ENCODE data around the gene SYT17.

SYT17 gene

GRCh38 chr16:19167710-19168370 is at the start of gene SYT17:
TSS of gene SYT17 (plus strand) at chr16:19168240. CDS start at chr16:19168647, 407 bp downstream.
- TF ChIP-seq ZFX (IDR thresholded peaks at IDR 0.05) (no peak), CTCF (conservative IDR thresholded peaks at IDR 0.05) (peak; percentile 95)
- H3K27ac ChIP-seq: peak within 1 kb of the TSS; percentile 41

DNA sequence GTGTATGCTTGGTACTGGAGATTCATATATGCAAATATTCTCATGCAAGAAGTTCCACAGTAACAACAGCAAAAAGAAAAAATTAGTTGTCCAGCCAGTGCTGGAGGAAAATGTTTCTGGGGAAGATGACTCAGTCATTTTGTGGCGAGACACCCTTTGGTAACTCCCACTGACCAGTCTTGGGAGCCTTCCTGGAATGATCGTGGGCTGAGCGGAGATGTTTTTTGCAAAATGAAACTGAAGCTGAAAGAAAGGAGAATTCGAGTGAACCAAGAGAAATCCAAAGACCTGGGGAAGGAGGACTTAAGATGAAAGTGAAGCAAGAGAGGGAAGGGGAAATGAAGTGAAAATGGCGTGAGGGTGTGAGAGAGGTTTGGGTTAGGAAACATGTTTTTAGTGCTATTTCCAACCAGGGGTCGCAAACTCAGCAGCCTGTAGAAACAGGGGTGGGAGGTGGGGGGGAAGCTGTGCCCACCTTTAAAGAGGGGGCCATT is 49.1 kb upstream of the SYT17 start:
- no peak for TF ChIP-seq CTCF (conservative IDR thresholded peaks at IDR 0.05)
- no peak for TF ChIP-seq ZFX (IDR thresholded peaks at IDR 0.05)
- no peak overlapping the region for H3K27ac ChIP-seq

GRCh38 chr16:19119564-19119963 is 48.5 kb upstream of the SYT17 start:
- no peak for TF ChIP-seq CTCF (conservative IDR thresholded peaks at IDR 0.05)
- TF ChIP-seq ZFX (IDR thresholded peaks at IDR 0.05): no peak
- H3K27ac ChIP-seq: no peak overlapping the region

GRCh38 chr16:19123535-19124178 is 44.4 kb upstream of the SYT17 start:
- peak overlapping the region; percentile 64 for H3K27ac ChIP-seq
- TF ChIP-seq CTCF (conservative IDR thresholded peaks at IDR 0.05) (no peak), ZFX (IDR thresholded peaks at IDR 0.05) (no peak)

GRCh38 chr16:19126300-19126699 is 41.7 kb upstream of the SYT17 start:
- H3K27ac ChIP-seq: no peak overlapping the region
- no peak for TF ChIP-seq ZFX (IDR thresholded peaks at IDR 0.05)
- no peak for TF ChIP-seq CTCF (conservative IDR thresholded peaks at IDR 0.05)

GRCh38 chr16:19127205-19127604 is 40.8 kb upstream of the SYT17 start:
- no peak overlapping the region for H3K27ac ChIP-seq
- TF ChIP-seq CTCF (conservative IDR thresholded peaks at IDR 0.05): no peak
- no peak for TF ChIP-seq ZFX (IDR thresholded peaks at IDR 0.05)

GRCh38 chr16:19127674-19128131 is 40.3 kb upstream of the SYT17 start:
- H3K27ac ChIP-seq: no peak overlapping the region
- no peak for TF ChIP-seq CTCF (conservative IDR thresholded peaks at IDR 0.05)
- no peak for TF ChIP-seq ZFX (IDR thresholded peaks at IDR 0.05)

Measured in C4-2B (cell line).